GM12873 (cell line): Measurements from ENCODE around the gene UBE2U.

Experiments used
- CTCF ChIP-seq: IDR thresholded peaks from 2 replicates; pipeline ENCODE4 v1.5.1; 2012; ENCODE audit warnings: low read depth, mild to moderate bottlenecking, moderate library complexity, low read length, control low read depth; ENCODE audit not compliant: insufficient read depth; ENCODE audit errors: missing control alignments

Gene UBE2U

GRCh38 chr1:64187646-64188045 lies 15.8 kb upstream of the UBE2U start:
- no peak for TF ChIP-seq CTCF

- no peak for TF ChIP-seq CTCF
Observed at GRCh38 chr1:64192290-64192689, 11.1 kb upstream of the UBE2U start.

- TF ChIP-seq CTCF, result no peak
Observed at GRCh38 chr1:64194168-64195080, 9.0 kb upstream of the UBE2U start.

- no peak for TF ChIP-seq CTCF
Observed at GRCh38 chr1:64195081-64195395, 8.4 kb upstream of the UBE2U start.

GRCh38 chr1:64196074-64196870 lies 7.2 kb upstream of the UBE2U start:
- no peak for TF ChIP-seq CTCF

DNA sequence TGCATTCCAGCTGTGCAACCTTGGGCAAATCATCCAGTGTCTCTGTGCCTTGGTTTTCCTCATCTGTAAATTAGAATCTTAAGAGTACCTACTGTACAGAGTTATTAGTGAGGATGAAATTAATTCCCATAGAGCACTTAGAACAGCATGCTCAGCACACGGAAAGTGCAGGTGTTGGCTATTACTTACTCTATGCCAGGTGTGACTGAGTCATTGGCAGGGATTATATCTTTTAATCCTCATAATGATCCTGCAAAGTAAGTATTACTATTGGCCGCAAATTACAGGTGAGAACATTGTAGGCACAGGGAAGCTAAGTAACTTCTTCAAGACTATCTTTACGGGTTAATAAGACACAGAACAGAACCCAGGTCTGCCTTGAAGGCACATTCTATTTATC lies 6.3 kb upstream of the UBE2U start:
- TF ChIP-seq CTCF, result no peak

DNA sequence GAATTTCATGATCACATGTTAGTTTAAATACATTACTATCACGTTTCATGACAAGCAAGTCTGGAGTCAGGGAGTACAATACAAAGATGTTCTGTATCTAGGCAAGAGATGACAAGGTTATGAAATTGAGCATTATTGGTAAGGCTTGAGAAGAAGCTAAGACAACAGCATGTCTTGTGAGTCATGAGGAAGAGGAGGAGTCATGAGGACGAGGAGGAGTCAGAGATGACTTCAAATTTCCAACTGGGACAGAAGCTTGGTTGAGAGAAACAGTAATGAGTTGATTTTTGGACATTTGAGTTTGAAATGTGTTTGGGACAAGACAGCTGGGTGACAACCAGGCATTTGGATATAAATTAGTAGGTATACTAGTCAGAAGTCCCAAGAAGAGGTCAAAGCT lies 4.3 kb upstream of the UBE2U start:
- TF ChIP-seq CTCF, result no peak
